Endothelial cell of umbilical vein (primary cell): ENCODE measurements around the gene DNAH6. TPM values are rescaled to one million over a fixed set of nuclear protein-coding genes. Genes with fewer than 3 reads are reported as not detected.

ENCODE experiments used
- BruUV-seq: library from RNA; stranded (reverse); fragments of 400-500 nt; replicated peaks from 2 replicates; lab custom pipeline; 2021; lab: Mats Ljungman, UMichigan
- CTCF ChIA-PET: fragments of 300-600, 350-600 bp; sonication (Branson Sonifier 250); formaldehyde crosslinking; loops from one replicate; lab custom pipeline; 2021; ENCODE audit warnings: antibody characterized with exemption, inconsistent platforms; lab: Charles Lee
- POLR2A ChIA-PET: fragments of 300-600, 350-600 bp; sonication (Branson Sonifier 250); formaldehyde crosslinking; loops from one replicate; lab custom pipeline; 2021; ENCODE audit warnings: antibody characterized with exemption, inconsistent platforms; lab: Charles Lee
- DNase-seq: peaks from one replicate; pipeline ENCODE4 v3.0.0-alpha.2; 2011; ENCODE audit warnings: low read depth, low spot score
- FAIRE-seq: peaks from 2 replicates; lab custom pipeline; 2011; peaks lifted over from hg19 to GRCh38; lab: Jason Lieb, UNC
- H2AFZ ChIP-seq: 2 replicates; pipeline ENCODE4 v1.6.0; 2012; ENCODE audit warnings: low read depth, low read length, control low read depth, inconsistent platforms
- H3K27ac ChIP-seq: 2 replicates; pipeline ENCODE4 v1.5.1; 2011; ENCODE audit warnings: low read depth, mild to moderate bottlenecking, control low read depth, low read length, moderate library complexity; ENCODE audit not compliant: insufficient read depth
- H3K27me3 ChIP-seq, 2 experiments: 2 replicates each; pipeline versions ENCODE4 v1.6.0 to v1.6.1; 2011; ENCODE audit warnings: low read length in 2 of 2, mixed read lengths in 1 of 2; ENCODE audit not compliant: control insufficient read depth in 2 of 2, insufficient read depth in 2 of 2
- H3K36me3 ChIP-seq, 2 experiments: 2 replicates in 1 of 2; 3 replicates in 1 of 2; pipeline ENCODE4 v1.5.1; 2011; ENCODE audit warnings: low read length in 2 of 2, mild to moderate bottlenecking in 1 of 2, moderate library complexity in 1 of 2; ENCODE audit not compliant: control insufficient read depth in 2 of 2, insufficient read depth in 2 of 2; ENCODE audit errors: extremely low read depth in 1 of 2
- H3K4me1 ChIP-seq: 3 replicates; pipeline ENCODE4 v1.5.1; 2011; ENCODE audit warnings: mild to moderate bottlenecking, low read length; ENCODE audit not compliant: control insufficient read depth, insufficient read depth; ENCODE audit errors: extremely low read depth
- H3K4me2 ChIP-seq: 2 replicates; pipeline ENCODE4 v1.6.1; 2011; ENCODE audit warnings: low read length, control low read depth, mixed read lengths; ENCODE audit not compliant: insufficient read depth
- H3K4me3 ChIP-seq, 3 experiments: fragments of 200-600 bp in 1 of 3; sonication (generic), shearing (Covaris generic) in 1 of 3; replicated peaks in 1 of 3; 2 replicates each; pipeline ENCODE4 v1.5.1; 2011 to 2016; ENCODE audit warnings: control low read depth in 3 of 3, low read length in 3 of 3, mild to moderate bottlenecking in 2 of 3, inconsistent platforms in 1 of 3, low read depth in 1 of 3, moderate library complexity in 1 of 3; ENCODE audit not compliant: insufficient read depth in 1 of 3
- H3K79me2 ChIP-seq: 2 replicates; pipeline ENCODE4 v1.6.0; 2012; ENCODE audit warnings: low read length, inconsistent platforms; ENCODE audit not compliant: control insufficient read depth, insufficient read depth
- H3K9ac ChIP-seq: replicated peaks from 2 replicates; pipeline ENCODE3; 2011; ENCODE audit warnings: low read length, control low read depth; ENCODE audit not compliant: insufficient read depth; ENCODE audit errors: extremely low read depth
- H3K9me1 ChIP-seq: replicated peaks from 3 replicates; pipeline ENCODE4 v1.6.0; 2011; ENCODE audit warnings: mild to moderate bottlenecking, low read length; ENCODE audit not compliant: control insufficient read depth, insufficient read depth; ENCODE audit errors: extremely low read depth
- H3K9me3 ChIP-seq: replicated peaks from 2 replicates; pipeline ENCODE4 v1.5.1; 2012; ENCODE audit warnings: low read length, inconsistent platforms; ENCODE audit not compliant: control insufficient read depth, insufficient read depth
- H4K20me1 ChIP-seq: replicated peaks from 2 replicates; pipeline ENCODE3; 2011; ENCODE audit warnings: mild to moderate bottlenecking, low read length; ENCODE audit not compliant: control insufficient read depth, insufficient read depth; ENCODE audit errors: extremely low read depth
- CTCF ChIP-seq, 2 donors: IDR thresholded peaks; 1 replicate in 1 of 2; 2 replicates in 1 of 2; pipeline ENCODE4 v1.5.1; 2011; ENCODE audit warnings: low read length in 2 of 2, mild to moderate bottlenecking in 2 of 2, moderate library complexity in 2 of 2, control low read depth in 1 of 2, inconsistent platforms in 1 of 2, low read depth in 1 of 2; ENCODE audit not compliant: insufficient read depth in 1 of 2; ENCODE audit errors: extremely low read depth in 1 of 2
- EZH2 ChIP-seq: IDR thresholded peaks from 2 replicates; pipeline ENCODE4 v1.6.1; 2012; ENCODE audit warnings: borderline replicate concordance, low read depth, mild to moderate bottlenecking, moderate library complexity, low read length, inconsistent platforms; ENCODE audit not compliant: severe bottlenecking
- FOS ChIP-seq: IDR thresholded peaks from 2 replicates; pipeline ENCODE4 v1.6.1; 2011; ENCODE audit warnings: mild to moderate bottlenecking, low read length, moderate library complexity, borderline replicate concordance; ENCODE audit not compliant: insufficient read depth
- GATA2 ChIP-seq: IDR thresholded peaks from 2 replicates; pipeline ENCODE4 v1.7.0; 2011; ENCODE audit warnings: low read depth, mild to moderate bottlenecking, moderate library complexity, mixed read lengths, low read length; ENCODE audit not compliant: insufficient read length, insufficient read depth
- JUN ChIP-seq: IDR thresholded peaks from 2 replicates; pipeline ENCODE4 v1.6.1; 2011; ENCODE audit warnings: borderline replicate concordance, low read depth; ENCODE audit not compliant: insufficient read length, insufficient read depth
- MAX ChIP-seq: IDR thresholded peaks from 2 replicates; pipeline ENCODE4 v1.6.1; 2011; ENCODE audit not compliant: insufficient read depth, insufficient read length
- MYC ChIP-seq: IDR thresholded peaks from one replicate; pipeline ENCODE4 v1.6.1; 2011; ENCODE audit warnings: mild to moderate bottlenecking, low read depth, low read length
- POLR2A ChIP-seq: IDR thresholded peaks from 2 replicates; pipeline ENCODE4 v1.6.1; 2012; ENCODE audit warnings: low read depth, mild to moderate bottlenecking, control low read depth, low read length
- POLR2AphosphoS5 ChIP-seq: IDR thresholded peaks from 2 replicates; pipeline ENCODE4 v1.6.1; 2012; ENCODE audit warnings: low read depth, mild to moderate bottlenecking, control low read depth, low read length, moderate library complexity; ENCODE audit not compliant: insufficient read depth
- dilution Hi-C: fragments of 300-500 bp; cut with MboI; formaldehyde crosslinking; loops from one replicate; pipeline ENCODE4 v1.15.0; 2019; ENCODE audit warnings: low sequenced_read_pairs; ENCODE audit not compliant: extremely low pct_ligation_motif_present
- intact Hi-C: fragments of 100-400 bp; cut with micrococcal nuclease; formaldehyde crosslinking; loops from one replicate; pipeline ENCODE4 v1.10.0; 2022
- polyA plus RNA-seq, 4 experiments: library from polyadenylated mRNA; depleted of rRNA in 3 of 4; stranded (reverse) in 3 of 4; unstranded in 1 of 4; fragments of >200 nt; gene quantifications; 2 replicates each; pipeline versions ENCODE4 v1.2.1 to v1.2.3, GENCODE V29; 2011 to 2012; ENCODE audit warnings: missing spikeins in 1 of 4
- total RNA-seq: library from RNA; stranded (reverse); gene quantifications from 2 replicates; pipeline ENCODE4 v1.2.3, GENCODE V29; 2021

The DNAH6 gene
- total and polyA plus RNA-seq, 2 donors (not counting 3 experiments of a cell fraction or from before 2014, with no cell fraction given), result 0.24 TPM; not detected in 1

GRCh38 chr2:84731185-84731584, 214.9 kb downstream of the DNAH6 start:
- ChIA-PET POLR2A (no interaction called here), CTCF (no interaction called here)
- no peak overlapping the region for H3K9ac ChIP-seq
- FAIRE-seq, result no peak
- H3K27me3 ChIP-seq, result no peaks in the 10 kb centered on the region
- H3K4me1 ChIP-seq, result no peaks in the 10 kb centered on the region
- no TSS peak for BruUV-seq
- no peaks in the 10 kb centered on the region for H3K36me3 ChIP-seq
- H4K20me1 ChIP-seq, result no peaks in the 10 kb centered on the region
- H2AFZ ChIP-seq, result no peak overlapping the region
- intact Hi-C loops (no loop called here), dilution Hi-C loops (no loop called here)
- H3K27ac ChIP-seq, result no peak overlapping the region
- no peak overlapping the region for H3K4me2 ChIP-seq
- no peak for TF ChIP-seq GATA2
- no peak for TF ChIP-seq MAX
- no peak for TF ChIP-seq POLR2AphosphoS5
- H3K79me2 ChIP-seq, result no peaks in the 10 kb centered on the region
- no peak for DNase-seq
- no peaks in the 10 kb centered on the region for H3K9me1 ChIP-seq
- no peak overlapping the region for H3K4me3 ChIP-seq
- H3K9me3 ChIP-seq, result no peaks in the 10 kb centered on the region

GRCh38 chr2:84732897-84733778, 216.8 kb downstream of the DNAH6 start:
- FAIRE-seq, result no peak
- no TSS peak for BruUV-seq
- Histone ChIP-seq H3K4me3 (no peak overlapping the region), H3K4me1 (no peaks in the 10 kb centered on the region), H3K4me2 (no peak overlapping the region), H4K20me1 (no peaks in the 10 kb centered on the region), H3K27ac (no peak overlapping the region), H3K9me3 (no peaks in the 10 kb centered on the region), H3K79me2 (no peaks in the 10 kb centered on the region), H2AFZ (no peak overlapping the region), H3K9me1 (no peaks in the 10 kb centered on the region), H3K36me3 (no peaks in the 10 kb centered on the region), H3K9ac (no peak overlapping the region), H3K27me3 (no peaks in the 10 kb centered on the region)
- ChIA-PET CTCF (interaction anchor here (0.7 to 1.6 kb wide), 2 partner anchors 10 to 26 kb away, joined by 3 read pairs; no protein-coding TSS in a partner anchor), POLR2A (no interaction called here)
- intact Hi-C loops, result no loop called here
- TF ChIP-seq MYC (no peak), EZH2 (no peak), FOS (no peak), GATA2 (no peak), CTCF (IDR thresholded peaks at IDR 0.05; ENCODE audit: extremely low read depth in 1 of 2, insufficient read depth in 1 of 2, low read depth in 1 of 2, low read length in 2 of 2) (no peak), MAX (no peak), POLR2A (no peak), POLR2AphosphoS5 (no peak), JUN (no peak)
- dilution Hi-C loops, result no loop called here
- no peak for DNase-seq
